HCT116 (cell line): Measurements from ENCODE around the gene AFAP1L1.

Source experiments
- ATF3 ChIP-seq: IDR thresholded peaks from 2 replicates; pipeline ENCODE4 v1.6.1; 2012
- CTCF ChIP-seq, 3 experiments: fragments of 200-600 bp in 1 of 3; sonication (generic) in 1 of 3; IDR thresholded peaks in 2 of 3; conservative IDR thresholded peaks in 1 of 3; 2 replicates each; pipeline ENCODE4 v1.5.1; 2012 to 2017; ENCODE audit warnings: low read depth in 2 of 3, low read length in 2 of 3, antibody characterized with exemption in 1 of 3, borderline replicate concordance in 1 of 3, control low read depth in 1 of 3, mild to moderate bottlenecking in 1 of 3, mixed read lengths in 1 of 3, mixed run types in 1 of 3, moderate library complexity in 1 of 3; ENCODE audit not compliant: insufficient read depth in 1 of 3
- EGR1 ChIP-seq: IDR thresholded peaks from 2 replicates; pipeline ENCODE4 v1.6.1; 2012; ENCODE audit warnings: low read depth
- POLR2A ChIP-seq: IDR thresholded peaks from 2 replicates; pipeline ENCODE4 v1.7.0; 2011; ENCODE audit warnings: borderline replicate concordance; ENCODE audit not compliant: insufficient read depth, insufficient read length; ENCODE audit errors: extremely low read depth

GRCh38 chr5:149280802-149281201, 9.1 kb downstream of the AFAP1L1 start:
- TF ChIP-seq CTCF (IDR thresholded peaks at IDR 0.05 in 2 of 3, conservative IDR thresholded peaks at IDR 0.05 in 1 of 3; ENCODE audit: borderline replicate concordance in 1 of 3, insufficient read depth in 1 of 3, low read depth in 2 of 3, low read length in 2 of 3) (no peak), ATF3 (no peak), EGR1 (no peak), POLR2A (no peak)
